Suprapubic skin (tissue), 3 donors: Measurements from ENCODE around the gene IL17F.

Experiments used
- CTCF ChIP-seq, 2 donors: fragments of 200-600 bp in 1 of 2; fragments of 450-650 bp in 1 of 2; sonication (generic) in 1 of 2; IDR thresholded peaks; one replicate each; pipeline ENCODE4 v1.5.1; 2016 to 2019; ENCODE audit warnings: antibody characterized with exemption in 2 of 2, mild to moderate bottlenecking in 1 of 2, moderate library complexity in 1 of 2
- POLR2A ChIP-seq, 2 donors: fragments of 450-650 bp; IDR thresholded peaks; one replicate each; pipeline ENCODE4 v1.6.1; 2017; ENCODE audit warnings: antibody characterized with exemption in 2 of 2, mild to moderate bottlenecking in 2 of 2, moderate library complexity in 2 of 2

- TF ChIP-seq CTCF (IDR thresholded peaks at IDR 0.05) (no peak), POLR2A (IDR thresholded peaks at IDR 0.05) (no peak)
These were observed 912 bp downstream of the IL17F start for GRCh38 chr6:52243282-52243893.
